ENCODE data around the gene IGSF21. TPM values are rescaled to one million over a fixed set of nuclear protein-coding genes. Genes with fewer than 3 reads are reported as not detected.

IGSF21 gene
- total RNA-seq, 1 experiment from 2014 or later, result 5.2 TPM

GRCh38 chr1:18077657-18078215 is 29.9 kb upstream of the IGSF21 start:
- H3K27me3 ChIP-seq (ENCODE audit: insufficient read depth, low read length), result no peaks in the 10 kb centered on the region; the same call in 1 of the 2 replicates
- no peak overlapping the region for H2BK120ac ChIP-seq (ENCODE audit: low read depth, low read length, poor library complexity, severe bottlenecking)
- H2AFZ ChIP-seq (ENCODE audit: low read length), result no peak overlapping the region
- H3K4me1 Mint-ChIP-seq, result peaks cover 16 to 33% of the 10 kb centered on the region in 2 experiments
- no peak overlapping the region for H3K9ac ChIP-seq (ENCODE audit: extremely low read depth, insufficient read length, low read length)
- H3K9me3 Mint-ChIP-seq, result no peaks in the 10 kb centered on the region
- no peak overlapping the region for H4K91ac ChIP-seq (ENCODE audit: insufficient read length, low read depth, low read length)
- no peak overlapping the region for H2BK15ac ChIP-seq (ENCODE audit: low read depth, low read length)
- peaks cover 12% of the 10 kb centered on the region for H3K27me3 Mint-ChIP-seq (ENCODE audit: low read depth)
- no peak overlapping the region for H3K18ac ChIP-seq (ENCODE audit: insufficient read length, low read depth, low read length)
- no peak for DNase-seq
- H3K4ac ChIP-seq (ENCODE audit: low read depth, low read length), result no peak overlapping the region
- H3K27ac ChIP-seq (ENCODE audit: insufficient read length, low read depth, low read length), result no peak overlapping the region
- WGBS (ENCODE audit: extremely low coverage, insufficient read length, low lambda C conversion rate), result no CpG with 5 or more reads among the region's 7 CpGs
- no peaks in the 10 kb centered on the region for H3K36me3 Mint-ChIP-seq (ENCODE audit: insufficient read depth in 1 of 3, low read depth in 3 of 3)
- H3K79me1 ChIP-seq (ENCODE audit: insufficient read depth, low read depth, low read length, poor library complexity, severe bottlenecking), result no peaks in the 10 kb centered on the region
- no peak overlapping the region for H2BK20ac ChIP-seq (ENCODE audit: low read depth, low read length, poor library complexity, severe bottlenecking)
- H2BK12ac ChIP-seq (ENCODE audit: insufficient read length, low read depth, low read length), result no peak overlapping the region
- no peaks in the 10 kb centered on the region for H3K79me2 ChIP-seq (ENCODE audit: insufficient read depth, low read length)
- no peak overlapping the region for H3K56ac ChIP-seq (ENCODE audit: insufficient read length, low read depth, low read length)
- no peak overlapping the region for H3K4me2 ChIP-seq (ENCODE audit: insufficient read depth, insufficient read length, low read length)
- H3K4me3 Mint-ChIP-seq, result no peak overlapping the region
- no peak overlapping the region for H4K8ac ChIP-seq (replicated peaks; ENCODE audit: insufficient read length, low read depth, low read length)
- H3K27ac Mint-ChIP-seq, result no peak overlapping the region
- no peak overlapping the region for H2BK5ac ChIP-seq (ENCODE audit: insufficient read length, low read length)
- no peaks in the 10 kb centered on the region for H3K4me1 ChIP-seq (ENCODE audit: insufficient read depth, low read length)
- H4K5ac ChIP-seq (ENCODE audit: insufficient read length, low read depth, low read length), result no peak overlapping the region
- H3K9me3 ChIP-seq (ENCODE audit: control insufficient read depth, low read depth, low read length), result no peaks in the 10 kb centered on the region
- no peak overlapping the region for H3K14ac ChIP-seq (ENCODE audit: insufficient read depth, low read length)
- no peak overlapping the region for H3T11ph ChIP-seq (ENCODE audit: low read length)
- no peaks in the 10 kb centered on the region for H4K20me1 ChIP-seq (ENCODE audit: control insufficient read depth, insufficient read depth, insufficient read length)
- H2AK5ac ChIP-seq (ENCODE audit: insufficient read length, low read length), result no peak overlapping the region
- no peak for TF ChIP-seq CTCF (conservative IDR thresholded peaks at IDR 0.05)
- H3K23me2 ChIP-seq (ENCODE audit: insufficient read length, low read depth, low read length, poor library complexity, severe bottlenecking), result no peaks in the 10 kb centered on the region
- H3K23ac ChIP-seq (ENCODE audit: insufficient read length, low read depth, low read length), result no peak overlapping the region

Data from H9 (cell line).